WTC11 (cell line): ENCODE results near the gene ZBTB21. TPM values are rescaled to one million over a fixed set of nuclear protein-coding genes. Genes with fewer than 3 reads are reported as not detected.

ENCODE experiments used
- ATAC-seq: fragments of 200-7000 bp; cut with Tn5 transposase; 2 replicates; pipeline ENCODE4 v1.10.0; 2021; ENCODE audit warnings: mild to moderate bottlenecking, moderate library complexity
- CTCF ChIA-PET: fragments of 300-600 bp; sonication (Branson Sonifier 250); formaldehyde crosslinking; loops from one replicate; lab custom pipeline; 2021; ENCODE audit warnings: antibody characterized with exemption; lab: Charles Lee
- POLR2A ChIA-PET: fragments of 350-600 bp; sonication (Branson Sonifier 250); formaldehyde crosslinking; loops from one replicate; lab custom pipeline; 2021; ENCODE audit warnings: antibody characterized with exemption; lab: Charles Lee
- DNase-seq: peaks from one replicate; pipeline ENCODE4 v3.0.0; 2021; ENCODE audit warnings: low spot score
- H3K27ac Mint-ChIP-seq: 2 replicates; pipeline ENCODE4 v1.8.0; 2021; ENCODE audit warnings: mixed read lengths
- H3K27me3 Mint-ChIP-seq: 2 replicates; pipeline ENCODE4 v1.8.0; 2021; ENCODE audit warnings: low read depth, mild to moderate bottlenecking, moderate library complexity, mixed read lengths
- H3K36me3 Mint-ChIP-seq: 2 replicates; pipeline ENCODE4 v1.8.0; 2021; ENCODE audit warnings: mixed read lengths
- H3K4me1 Mint-ChIP-seq: 2 replicates; pipeline ENCODE4 v1.8.0; 2022; ENCODE audit warnings: mixed read lengths
- H3K4me3 Mint-ChIP-seq: 2 replicates; pipeline ENCODE4 v1.8.0; 2021; ENCODE audit warnings: mild to moderate bottlenecking, moderate library complexity, mixed read lengths
- H3K9me3 Mint-ChIP-seq: 2 replicates; pipeline ENCODE4 v1.8.0; 2021; ENCODE audit warnings: mixed read lengths
- ATF1 ChIP-seq: sonication (generic); formaldehyde crosslinking; IDR thresholded peaks from 2 replicates; pipeline ENCODE4 v1.8.1; 2023; ENCODE audit warnings: mild to moderate bottlenecking, moderate library complexity, missing genetic modification reagents
- CREM ChIP-seq: sonication (generic); formaldehyde crosslinking; IDR thresholded peaks from 2 replicates; pipeline ENCODE4 v1.8.1; 2022; ENCODE audit warnings: mild to moderate bottlenecking, missing genetic modification reagents, moderate library complexity
- JUN ChIP-seq: sonication (generic); formaldehyde crosslinking; IDR thresholded peaks from 2 replicates; pipeline ENCODE4 v1.8.0; 2023; ENCODE audit warnings: mild to moderate bottlenecking, missing genetic modification reagents
- MYBL2 ChIP-seq: sonication (generic); formaldehyde crosslinking; IDR thresholded peaks from 2 replicates; pipeline ENCODE4 v1.8.1; 2023; ENCODE audit warnings: mild to moderate bottlenecking, moderate library complexity, missing genetic modification reagents
- TP53 ChIP-seq: sonication (generic); formaldehyde crosslinking; IDR thresholded peaks from 2 replicates; pipeline ENCODE4 v1.8.1; 2023; ENCODE audit warnings: mild to moderate bottlenecking, missing genetic modification reagents
- ZNF219 ChIP-seq: sonication (generic); formaldehyde crosslinking; IDR thresholded peaks from 2 replicates; pipeline ENCODE4 v1.8.0; 2023; ENCODE audit warnings: missing genetic modification reagents, mild to moderate bottlenecking, borderline replicate concordance
- total RNA-seq: library from RNA; stranded (reverse); gene quantifications from 3 replicates; pipeline ENCODE4 v1.2.3, GENCODE V29; 2021
- TF ChIP-seq, protein P1 (sequence below): sonication (generic); formaldehyde crosslinking; IDR thresholded peaks from 2 replicates; pipeline ENCODE4 v1.8.1; 2022; ENCODE audit warnings: mild to moderate bottlenecking, moderate library complexity, missing genetic modification reagents
- TF ChIP-seq, protein P2 (sequence below): sonication (generic); formaldehyde crosslinking; IDR thresholded peaks from 2 replicates; pipeline ENCODE4 v1.8.0; 2023; ENCODE audit warnings: mild to moderate bottlenecking, missing genetic modification reagents
- TF ChIP-seq, protein P3 (sequence below): fragments of 200-600 bp; IDR thresholded peaks from 2 replicates; pipeline ENCODE4 v1.8.0; 2022; ENCODE audit warnings: antibody characterized with exemption
- TF ChIP-seq, protein P4 (sequence below): sonication (generic); formaldehyde crosslinking; IDR thresholded peaks from 2 replicates; pipeline ENCODE4 v1.8.1; 2022; ENCODE audit warnings: mild to moderate bottlenecking, missing genetic modification reagents, moderate library complexity, borderline replicate concordance
- TF ChIP-seq, protein P5 (sequence below): fragments of 250-450 bp; sonication (Bioruptor Pico); IDR thresholded peaks from 2 replicates; pipeline ENCODE4 v1.9.0; 2021; ENCODE audit warnings: moderate library complexity, mild to moderate bottlenecking, inconsistent platforms, borderline replicate concordance
- TF ChIP-seq, protein P6 (sequence below): sonication (generic); formaldehyde crosslinking; IDR thresholded peaks from 2 replicates; pipeline ENCODE4 v1.8.1; 2023; ENCODE audit warnings: mild to moderate bottlenecking, missing genetic modification reagents, moderate library complexity
- TF ChIP-seq, protein P7 (sequence below): sonication (generic); formaldehyde crosslinking; IDR thresholded peaks from 2 replicates; pipeline ENCODE4 v1.8.1; 2023; ENCODE audit warnings: mild to moderate bottlenecking, moderate library complexity, missing genetic modification reagents
- TF ChIP-seq, protein P8 (sequence below): fragments of 250-450 bp; sonication (Bioruptor Pico); IDR thresholded peaks from 2 replicates; pipeline ENCODE4 v1.9.0; 2021; ENCODE audit warnings: mild to moderate bottlenecking
- TF ChIP-seq, protein P9 (sequence below): sonication (generic); formaldehyde crosslinking; IDR thresholded peaks from 2 replicates; pipeline ENCODE4 v1.8.0; 2023; ENCODE audit warnings: missing genetic modification reagents, mild to moderate bottlenecking, borderline replicate concordance

Gene ZBTB21
- total RNA-seq, 1 experiment from 2014 or later = 13.8 TPM

DNA sequence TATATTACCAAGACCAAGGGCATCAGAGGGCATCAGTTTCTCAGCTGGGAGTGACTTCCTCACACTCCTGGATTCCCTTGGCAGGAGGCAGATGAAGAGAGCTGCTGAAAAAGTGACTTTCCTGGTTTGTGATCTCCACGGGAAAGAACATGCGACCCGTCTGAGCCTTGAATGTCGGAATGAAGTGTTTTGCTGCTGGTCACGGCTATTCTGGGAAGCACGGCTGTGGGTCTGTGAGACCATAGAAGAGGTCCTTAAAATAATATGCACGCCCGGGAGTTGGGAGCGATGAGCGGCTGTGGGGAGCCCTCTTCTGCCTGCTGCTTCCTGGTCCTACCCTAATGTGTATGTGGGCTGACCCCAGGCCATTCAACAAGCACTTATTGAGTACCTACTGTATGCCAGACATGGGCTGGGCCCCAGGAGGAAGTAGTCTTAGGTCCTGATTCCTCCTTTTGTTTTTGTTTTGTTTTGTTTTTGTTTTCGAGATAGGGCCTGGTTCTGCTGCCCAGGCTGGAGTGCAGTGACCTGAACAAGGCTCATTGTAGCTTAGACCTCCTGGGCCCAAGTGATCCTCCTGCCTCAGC is 47.8 kb upstream of the ZBTB21 start:
- Mint-ChIP-seq H3K4me3 (no peak overlapping the region), H3K36me3 (peaks cover 7% of the 10 kb centered on the region), H3K9me3 (peaks cover 20% of the 10 kb centered on the region)
- TF ChIP-seq, protein P1, sequence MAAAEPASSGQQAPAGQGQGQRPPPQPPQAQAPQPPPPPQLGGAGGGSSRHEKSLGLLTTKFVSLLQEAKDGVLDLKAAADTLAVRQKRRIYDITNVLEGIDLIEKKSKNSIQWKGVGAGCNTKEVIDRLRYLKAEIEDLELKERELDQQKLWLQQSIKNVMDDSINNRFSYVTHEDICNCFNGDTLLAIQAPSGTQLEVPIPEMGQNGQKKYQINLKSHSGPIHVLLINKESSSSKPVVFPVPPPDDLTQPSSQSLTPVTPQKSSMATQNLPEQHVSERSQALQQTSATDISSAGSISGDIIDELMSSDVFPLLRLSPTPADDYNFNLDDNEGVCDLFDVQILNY (CRISPR knock-in tag) = no peak
- TF ChIP-seq, protein P2, sequence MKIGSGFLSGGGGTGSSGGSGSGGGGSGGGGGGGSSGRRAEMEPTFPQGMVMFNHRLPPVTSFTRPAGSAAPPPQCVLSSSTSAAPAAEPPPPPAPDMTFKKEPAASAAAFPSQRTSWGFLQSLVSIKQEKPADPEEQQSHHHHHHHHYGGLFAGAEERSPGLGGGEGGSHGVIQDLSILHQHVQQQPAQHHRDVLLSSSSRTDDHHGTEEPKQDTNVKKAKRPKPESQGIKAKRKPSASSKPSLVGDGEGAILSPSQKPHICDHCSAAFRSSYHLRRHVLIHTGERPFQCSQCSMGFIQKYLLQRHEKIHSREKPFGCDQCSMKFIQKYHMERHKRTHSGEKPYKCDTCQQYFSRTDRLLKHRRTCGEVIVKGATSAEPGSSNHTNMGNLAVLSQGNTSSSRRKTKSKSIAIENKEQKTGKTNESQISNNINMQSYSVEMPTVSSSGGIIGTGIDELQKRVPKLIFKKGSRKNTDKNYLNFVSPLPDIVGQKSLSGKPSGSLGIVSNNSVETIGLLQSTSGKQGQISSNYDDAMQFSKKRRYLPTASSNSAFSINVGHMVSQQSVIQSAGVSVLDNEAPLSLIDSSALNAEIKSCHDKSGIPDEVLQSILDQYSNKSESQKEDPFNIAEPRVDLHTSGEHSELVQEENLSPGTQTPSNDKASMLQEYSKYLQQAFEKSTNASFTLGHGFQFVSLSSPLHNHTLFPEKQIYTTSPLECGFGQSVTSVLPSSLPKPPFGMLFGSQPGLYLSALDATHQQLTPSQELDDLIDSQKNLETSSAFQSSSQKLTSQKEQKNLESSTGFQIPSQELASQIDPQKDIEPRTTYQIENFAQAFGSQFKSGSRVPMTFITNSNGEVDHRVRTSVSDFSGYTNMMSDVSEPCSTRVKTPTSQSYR (CRISPR knock-in tag) = no peak
- TF ChIP-seq, protein P3, sequence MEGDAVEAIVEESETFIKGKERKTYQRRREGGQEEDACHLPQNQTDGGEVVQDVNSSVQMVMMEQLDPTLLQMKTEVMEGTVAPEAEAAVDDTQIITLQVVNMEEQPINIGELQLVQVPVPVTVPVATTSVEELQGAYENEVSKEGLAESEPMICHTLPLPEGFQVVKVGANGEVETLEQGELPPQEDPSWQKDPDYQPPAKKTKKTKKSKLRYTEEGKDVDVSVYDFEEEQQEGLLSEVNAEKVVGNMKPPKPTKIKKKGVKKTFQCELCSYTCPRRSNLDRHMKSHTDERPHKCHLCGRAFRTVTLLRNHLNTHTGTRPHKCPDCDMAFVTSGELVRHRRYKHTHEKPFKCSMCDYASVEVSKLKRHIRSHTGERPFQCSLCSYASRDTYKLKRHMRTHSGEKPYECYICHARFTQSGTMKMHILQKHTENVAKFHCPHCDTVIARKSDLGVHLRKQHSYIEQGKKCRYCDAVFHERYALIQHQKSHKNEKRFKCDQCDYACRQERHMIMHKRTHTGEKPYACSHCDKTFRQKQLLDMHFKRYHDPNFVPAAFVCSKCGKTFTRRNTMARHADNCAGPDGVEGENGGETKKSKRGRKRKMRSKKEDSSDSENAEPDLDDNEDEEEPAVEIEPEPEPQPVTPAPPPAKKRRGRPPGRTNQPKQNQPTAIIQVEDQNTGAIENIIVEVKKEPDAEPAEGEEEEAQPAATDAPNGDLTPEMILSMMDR = no peak
- TF ChIP-seq, protein P4, sequence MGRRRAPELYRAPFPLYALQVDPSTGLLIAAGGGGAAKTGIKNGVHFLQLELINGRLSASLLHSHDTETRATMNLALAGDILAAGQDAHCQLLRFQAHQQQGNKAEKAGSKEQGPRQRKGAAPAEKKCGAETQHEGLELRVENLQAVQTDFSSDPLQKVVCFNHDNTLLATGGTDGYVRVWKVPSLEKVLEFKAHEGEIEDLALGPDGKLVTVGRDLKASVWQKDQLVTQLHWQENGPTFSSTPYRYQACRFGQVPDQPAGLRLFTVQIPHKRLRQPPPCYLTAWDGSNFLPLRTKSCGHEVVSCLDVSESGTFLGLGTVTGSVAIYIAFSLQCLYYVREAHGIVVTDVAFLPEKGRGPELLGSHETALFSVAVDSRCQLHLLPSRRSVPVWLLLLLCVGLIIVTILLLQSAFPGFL = no peak
- no peak for TF ChIP-seq ZNF219 (CRISPR knock-in tag)
- TF ChIP-seq JUN = no peak
- TF ChIP-seq, protein P5, sequence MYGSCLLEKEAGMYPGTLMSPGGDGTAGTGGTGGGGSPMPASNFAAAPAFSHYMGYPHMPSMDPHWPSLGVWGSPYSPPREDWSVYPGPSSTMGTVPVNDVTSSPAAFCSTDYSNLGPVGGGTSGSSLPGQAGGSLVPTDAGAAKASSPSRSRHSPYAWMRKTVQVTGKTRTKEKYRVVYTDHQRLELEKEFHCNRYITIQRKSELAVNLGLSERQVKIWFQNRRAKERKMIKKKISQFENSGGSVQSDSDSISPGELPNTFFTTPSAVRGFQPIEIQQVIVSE (CRISPR knock-in tag) = no peak
- TF ChIP-seq, protein P6, sequence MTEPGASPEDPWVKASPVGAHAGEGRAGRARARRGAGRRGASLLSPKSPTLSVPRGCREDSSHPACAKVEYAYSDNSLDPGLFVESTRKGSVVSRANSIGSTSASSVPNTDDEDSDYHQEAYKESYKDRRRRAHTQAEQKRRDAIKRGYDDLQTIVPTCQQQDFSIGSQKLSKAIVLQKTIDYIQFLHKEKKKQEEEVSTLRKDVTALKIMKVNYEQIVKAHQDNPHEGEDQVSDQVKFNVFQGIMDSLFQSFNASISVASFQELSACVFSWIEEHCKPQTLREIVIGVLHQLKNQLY (CRISPR knock-in tag) = no peak
- no peak for TF ChIP-seq MYBL2
- TF ChIP-seq, protein P7, sequence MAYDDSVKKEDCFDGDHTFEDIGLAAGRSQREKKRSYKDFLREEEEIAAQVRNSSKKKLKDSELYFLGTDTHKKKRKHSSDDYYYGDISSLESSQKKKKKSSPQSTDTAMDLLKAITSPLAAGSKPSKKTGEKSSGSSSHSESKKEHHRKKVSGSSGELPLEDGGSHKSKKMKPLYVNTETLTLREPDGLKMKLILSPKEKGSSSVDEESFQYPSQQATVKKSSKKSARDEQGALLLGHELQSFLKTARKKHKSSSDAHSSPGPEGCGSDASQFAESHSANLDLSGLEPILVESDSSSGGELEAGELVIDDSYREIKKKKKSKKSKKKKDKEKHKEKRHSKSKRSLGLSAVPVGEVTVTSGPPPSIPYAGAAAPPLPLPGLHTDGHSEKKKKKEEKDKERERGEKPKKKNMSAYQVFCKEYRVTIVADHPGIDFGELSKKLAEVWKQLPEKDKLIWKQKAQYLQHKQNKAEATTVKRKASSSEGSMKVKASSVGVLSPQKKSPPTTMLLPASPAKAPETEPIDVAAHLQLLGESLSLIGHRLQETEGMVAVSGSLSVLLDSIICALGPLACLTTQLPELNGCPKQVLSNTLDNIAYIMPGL (CRISPR knock-in tag) = no peak
- no peak for TF ChIP-seq ATF1 (CRISPR knock-in tag)
- no peak for TF ChIP-seq CREM
- TF ChIP-seq, protein P8, sequence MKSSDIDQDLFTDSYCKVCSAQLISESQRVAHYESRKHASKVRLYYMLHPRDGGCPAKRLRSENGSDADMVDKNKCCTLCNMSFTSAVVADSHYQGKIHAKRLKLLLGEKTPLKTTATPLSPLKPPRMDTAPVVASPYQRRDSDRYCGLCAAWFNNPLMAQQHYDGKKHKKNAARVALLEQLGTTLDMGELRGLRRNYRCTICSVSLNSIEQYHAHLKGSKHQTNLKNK (CRISPR knock-in tag) = no peak
- TF ChIP-seq TP53 (CRISPR knock-in tag) = no peak
- TF ChIP-seq, protein P9, sequence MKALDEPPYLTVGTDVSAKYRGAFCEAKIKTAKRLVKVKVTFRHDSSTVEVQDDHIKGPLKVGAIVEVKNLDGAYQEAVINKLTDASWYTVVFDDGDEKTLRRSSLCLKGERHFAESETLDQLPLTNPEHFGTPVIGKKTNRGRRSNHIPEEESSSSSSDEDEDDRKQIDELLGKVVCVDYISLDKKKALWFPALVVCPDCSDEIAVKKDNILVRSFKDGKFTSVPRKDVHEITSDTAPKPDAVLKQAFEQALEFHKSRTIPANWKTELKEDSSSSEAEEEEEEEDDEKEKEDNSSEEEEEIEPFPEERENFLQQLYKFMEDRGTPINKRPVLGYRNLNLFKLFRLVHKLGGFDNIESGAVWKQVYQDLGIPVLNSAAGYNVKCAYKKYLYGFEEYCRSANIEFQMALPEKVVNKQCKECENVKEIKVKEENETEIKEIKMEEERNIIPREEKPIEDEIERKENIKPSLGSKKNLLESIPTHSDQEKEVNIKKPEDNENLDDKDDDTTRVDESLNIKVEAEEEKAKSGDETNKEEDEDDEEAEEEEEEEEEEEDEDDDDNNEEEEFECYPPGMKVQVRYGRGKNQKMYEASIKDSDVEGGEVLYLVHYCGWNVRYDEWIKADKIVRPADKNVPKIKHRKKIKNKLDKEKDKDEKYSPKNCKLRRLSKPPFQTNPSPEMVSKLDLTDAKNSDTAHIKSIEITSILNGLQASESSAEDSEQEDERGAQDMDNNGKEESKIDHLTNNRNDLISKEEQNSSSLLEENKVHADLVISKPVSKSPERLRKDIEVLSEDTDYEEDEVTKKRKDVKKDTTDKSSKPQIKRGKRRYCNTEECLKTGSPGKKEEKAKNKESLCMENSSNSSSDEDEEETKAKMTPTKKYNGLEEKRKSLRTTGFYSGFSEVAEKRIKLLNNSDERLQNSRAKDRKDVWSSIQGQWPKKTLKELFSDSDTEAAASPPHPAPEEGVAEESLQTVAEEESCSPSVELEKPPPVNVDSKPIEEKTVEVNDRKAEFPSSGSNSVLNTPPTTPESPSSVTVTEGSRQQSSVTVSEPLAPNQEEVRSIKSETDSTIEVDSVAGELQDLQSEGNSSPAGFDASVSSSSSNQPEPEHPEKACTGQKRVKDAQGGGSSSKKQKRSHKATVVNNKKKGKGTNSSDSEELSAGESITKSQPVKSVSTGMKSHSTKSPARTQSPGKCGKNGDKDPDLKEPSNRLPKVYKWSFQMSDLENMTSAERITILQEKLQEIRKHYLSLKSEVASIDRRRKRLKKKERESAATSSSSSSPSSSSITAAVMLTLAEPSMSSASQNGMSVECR (CRISPR knock-in tag) = no peak
- TF ChIP-seq, all 79 proteins: peak for 0
- CTCF ChIA-PET = interaction anchor here (0.7 kb wide), 1 partner anchor 60 kb away, joined by 3 read pairs; no protein-coding TSS in a partner anchor
- POLR2A ChIA-PET = no interaction called here
- Mint-ChIP-seq H3K4me1 (peaks cover 30% of the 10 kb centered on the region), H3K27ac (no peak overlapping the region), H3K27me3 (peaks cover 4% of the 10 kb centered on the region; the same call in 1 of the 2 replicates)
- ATAC-seq (no peak), DNase-seq (no peak)
